ENCODE measurements around the gene NPTN.
A peak's percentile ranks its signal among the peaks of the same experiment; 100 is the strongest.

The NPTN gene

GRCh38 chr15:73596174-73596573 is 37.0 kb downstream of the NPTN start:
- no peak overlapping the region for H3K4me3 ChIP-seq
- peak overlapping the region; percentile 28 to 76 for H3K27ac ChIP-seq
- no peak for DNase-seq (ENCODE audit: low spot score)
- no peak for TF ChIP-seq CTCF (IDR thresholded peaks at IDR 0.05)

GRCh38 chr15:73594109-73594508 is 39.1 kb downstream of the NPTN start:
- peak overlapping the region in 1 of 2 donors; percentile 22 for H3K27ac ChIP-seq
- TF ChIP-seq CTCF (IDR thresholded peaks at IDR 0.05): no peak
- no peak overlapping the region for H3K4me3 ChIP-seq
- no peak for DNase-seq (ENCODE audit: low spot score)

- no peak for DNase-seq (ENCODE audit: low spot score)
- H3K27ac ChIP-seq: peak overlapping the region in 1 of 2 donors; percentile 7
- TF ChIP-seq CTCF (IDR thresholded peaks at IDR 0.05): no peak
- H3K4me3 ChIP-seq: peak overlapping the region; percentile 1
Measured at GRCh38 chr15:73593304-73594074, 39.7 kb downstream of the NPTN start.

GRCh38 chr15:73590263-73590662 is 42.9 kb downstream of the NPTN start:
- Histone ChIP-seq H3K4me3 (no peak overlapping the region), H3K27ac (no peak overlapping the region)
- TF ChIP-seq CTCF (IDR thresholded peaks at IDR 0.05): no peak
- DNase-seq (ENCODE audit: low spot score): no peak

GRCh38 chr15:73589766-73590165 is 43.4 kb downstream of the NPTN start:
- no peak overlapping the region for H3K27ac ChIP-seq
- no peak for DNase-seq (ENCODE audit: low spot score)
- no peak for TF ChIP-seq CTCF (IDR thresholded peaks at IDR 0.05)

GRCh38 chr15:73585871-73586654 is 47.1 kb downstream of the NPTN start:
- no peak for TF ChIP-seq CTCF (IDR thresholded peaks at IDR 0.05)
- no peak overlapping the region for H3K4me3 ChIP-seq
- no peak for DNase-seq (ENCODE audit: low spot score)
- no peak overlapping the region for H3K27ac ChIP-seq

More at GRCh38 chr15:73589766-73590165, 43.4 kb downstream of the NPTN start:
- no peak overlapping the region for H3K4me3 ChIP-seq
